ENCODE measurements around the gene CREB3L2.

Gene CREB3L2

GRCh38 chr7:137903382-137904169 is 98.3 kb downstream of the CREB3L2 start:
- DNase-seq: peak; percentile 77 to 88
- TF ChIP-seq GATA1 (IDR thresholded peaks at IDR 0.05; ENCODE audit: low read depth, low read length) (no peak), POLR2A (IDR thresholded peaks at IDR 0.05; ENCODE audit: low read length) (no peak)

GRCh38 chr7:137900137-137900536 is 101.7 kb downstream of the CREB3L2 start:
- TF ChIP-seq POLR2A (IDR thresholded peaks at IDR 0.05; ENCODE audit: low read length) (no peak), GATA1 (IDR thresholded peaks at IDR 0.05; ENCODE audit: low read depth, low read length) (no peak)

DNA sequence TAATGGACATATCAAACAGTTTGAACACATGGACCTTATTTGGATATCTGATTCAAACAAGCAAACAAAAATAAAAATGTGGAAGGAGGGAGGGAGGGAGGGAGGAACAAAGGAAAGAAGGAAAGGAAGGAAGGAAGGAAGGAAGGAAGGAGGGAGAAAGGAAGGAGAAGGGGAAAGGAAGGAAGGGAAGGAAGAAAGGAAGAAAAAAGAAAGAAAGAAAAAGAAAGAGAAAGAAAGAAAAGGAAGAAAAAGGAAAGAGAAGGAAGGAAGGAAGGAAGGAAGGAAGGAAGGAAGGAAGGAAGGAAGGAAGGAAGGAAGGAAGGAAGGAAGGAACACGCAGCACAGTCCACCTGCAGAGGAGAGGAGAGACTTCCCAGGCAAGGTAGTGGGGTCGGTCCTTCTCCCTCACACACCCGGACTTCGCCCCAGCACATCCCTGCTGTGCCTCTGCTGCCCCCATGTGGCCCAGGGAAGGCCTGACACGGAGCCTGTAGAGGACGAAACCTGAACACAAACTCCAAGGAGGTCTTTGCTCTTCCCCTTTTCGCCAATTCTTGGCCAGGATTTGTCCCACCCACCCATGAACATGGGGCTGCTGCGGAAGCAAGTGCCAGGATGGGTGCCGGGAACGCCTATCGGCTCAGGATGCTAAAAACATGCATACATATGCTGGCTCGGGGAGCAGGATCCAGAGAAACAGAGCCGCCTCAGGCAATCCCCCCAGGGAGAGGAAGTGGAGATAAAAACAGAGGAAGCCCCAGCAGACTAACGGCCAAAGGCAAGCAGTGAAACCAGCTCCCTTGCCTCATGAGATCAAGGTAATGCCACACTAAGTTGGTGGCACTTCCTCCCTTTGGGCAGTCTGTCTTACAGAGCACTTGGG is 102.8 kb downstream of the CREB3L2 start:
- peak; percentile 80 to 87 for DNase-seq
- TF ChIP-seq GATA1 (IDR thresholded peaks at IDR 0.05; ENCODE audit: low read depth, low read length) (no peak), POLR2A (IDR thresholded peaks at IDR 0.05; ENCODE audit: low read length) (no peak)

More at GRCh38 chr7:137900137-137900536, 101.7 kb downstream of the CREB3L2 start:
- DNase-seq: no peak

DNA sequence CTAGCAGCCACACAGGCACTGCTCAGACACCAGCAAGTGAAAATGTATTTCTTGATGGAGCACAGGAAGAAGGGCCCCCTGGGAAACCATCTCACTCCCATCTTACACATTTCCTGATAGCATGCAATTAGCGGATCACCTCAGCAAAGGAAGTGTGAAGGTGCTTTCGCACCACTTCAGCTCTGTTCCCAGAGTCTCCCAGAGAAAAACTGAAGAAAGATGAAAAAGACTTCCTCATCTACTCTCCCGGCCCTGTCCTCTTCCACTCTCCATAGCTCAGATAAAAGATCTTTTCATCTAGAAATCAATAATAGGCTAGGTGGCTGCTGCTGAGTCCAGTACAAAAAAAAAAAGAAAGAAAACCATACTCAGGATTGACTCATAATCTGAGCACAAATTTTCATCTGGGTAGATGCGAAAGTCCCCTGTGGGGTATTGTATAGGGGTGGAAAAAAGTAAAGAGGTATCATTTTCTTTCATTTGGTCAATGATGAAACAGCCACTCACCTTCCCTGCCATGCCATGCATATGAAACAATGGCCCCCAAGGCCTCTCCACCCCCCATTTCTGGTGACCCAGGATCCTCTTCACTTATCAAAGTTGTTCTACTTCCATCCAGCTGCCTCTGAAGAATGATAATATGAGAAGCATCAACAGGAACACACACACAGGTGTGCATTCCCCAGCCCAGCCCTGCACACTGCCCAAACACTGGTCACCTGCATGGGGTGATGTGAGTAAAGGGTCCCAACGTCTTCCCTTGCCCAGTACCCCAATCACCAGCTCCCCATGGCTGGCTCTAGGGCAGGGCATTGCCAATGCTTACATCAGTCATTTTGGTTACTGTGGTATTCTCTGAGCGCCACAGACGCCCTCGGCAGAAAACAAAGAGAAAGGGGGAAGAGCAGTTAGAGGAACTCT is 106.3 kb downstream of the CREB3L2 start:
- no peak for TF ChIP-seq POLR2A (IDR thresholded peaks at IDR 0.05; ENCODE audit: low read length)
- no peak for TF ChIP-seq GATA1 (IDR thresholded peaks at IDR 0.05; ENCODE audit: low read depth, low read length)
- no peak for DNase-seq

- no peak for TF ChIP-seq GATA1 (IDR thresholded peaks at IDR 0.05; ENCODE audit: low read depth, low read length)
- TF ChIP-seq POLR2A (IDR thresholded peaks at IDR 0.05; ENCODE audit: low read length): no peak
Observed at GRCh38 chr7:137893143-137893742, 108.6 kb downstream of the CREB3L2 start.

DNA sequence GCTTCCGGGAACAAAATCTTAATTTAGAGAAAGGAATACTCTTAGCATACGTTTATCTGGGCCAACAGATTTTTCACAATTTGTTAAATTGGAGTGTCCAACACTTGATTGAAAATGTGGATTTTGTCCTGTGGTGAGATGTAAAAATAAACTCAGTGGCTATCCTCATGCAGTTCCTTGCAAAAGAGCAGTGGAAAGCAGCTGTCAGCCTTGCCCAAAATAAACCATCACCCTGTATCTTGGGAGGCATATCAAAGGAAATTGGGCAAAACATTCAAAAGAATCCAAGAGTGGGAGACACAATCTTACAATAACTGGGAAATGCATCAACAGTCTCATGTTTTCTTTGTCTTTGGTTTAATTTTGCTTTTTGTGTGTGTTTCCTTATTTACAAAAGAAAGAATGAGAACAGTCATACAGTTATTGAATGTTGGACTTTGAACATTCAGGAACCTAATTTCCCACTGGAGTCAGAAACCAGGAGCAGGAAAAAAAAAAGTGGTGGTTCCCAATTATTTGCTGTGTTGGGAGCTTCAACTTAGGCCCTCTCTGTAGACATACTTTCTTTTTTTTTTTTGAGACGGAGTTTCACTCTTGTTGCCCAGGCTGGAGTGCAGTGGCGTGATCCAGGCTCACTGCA is 110.8 kb downstream of the CREB3L2 start:
- TF ChIP-seq GATA1 (IDR thresholded peaks at IDR 0.05; ENCODE audit: low read depth, low read length) (no peak), POLR2A (IDR thresholded peaks at IDR 0.05; ENCODE audit: low read length) (no peak)

More at GRCh38 chr7:137893143-137893742, 108.6 kb downstream of the CREB3L2 start:
- no peak for DNase-seq

DNA sequence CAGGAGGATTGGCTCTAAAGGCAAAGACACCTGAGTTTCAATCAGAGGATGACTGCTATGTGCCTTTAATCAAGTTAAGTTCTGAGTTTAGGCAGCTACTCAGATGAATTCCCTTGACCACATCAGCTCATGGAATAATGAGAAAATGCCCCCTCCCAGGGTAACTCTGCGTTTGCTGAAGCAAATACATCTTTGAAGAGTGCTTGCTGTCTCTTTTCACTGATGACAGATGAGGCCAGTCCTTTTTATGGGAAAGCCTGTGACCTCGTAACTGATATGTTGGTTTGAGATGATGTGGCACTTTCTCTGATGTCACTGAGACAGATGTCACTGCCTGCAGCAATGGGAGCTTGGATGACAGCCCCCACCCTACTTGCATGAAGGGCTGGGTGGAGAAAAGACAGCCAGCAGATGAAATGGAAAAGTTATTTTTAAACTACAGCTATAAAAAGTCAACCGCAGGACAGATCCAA is 111.4 kb downstream of the CREB3L2 start:
- TF ChIP-seq POLR2A (IDR thresholded peaks at IDR 0.05; ENCODE audit: low read length) (no peak), GATA1 (IDR thresholded peaks at IDR 0.05; ENCODE audit: low read depth, low read length) (no peak)
- peak; percentile 37 to 70 for DNase-seq

More for the DNA sequence above, 110.8 kb downstream of the CREB3L2 start:
- DNase-seq: no peak

DNA sequence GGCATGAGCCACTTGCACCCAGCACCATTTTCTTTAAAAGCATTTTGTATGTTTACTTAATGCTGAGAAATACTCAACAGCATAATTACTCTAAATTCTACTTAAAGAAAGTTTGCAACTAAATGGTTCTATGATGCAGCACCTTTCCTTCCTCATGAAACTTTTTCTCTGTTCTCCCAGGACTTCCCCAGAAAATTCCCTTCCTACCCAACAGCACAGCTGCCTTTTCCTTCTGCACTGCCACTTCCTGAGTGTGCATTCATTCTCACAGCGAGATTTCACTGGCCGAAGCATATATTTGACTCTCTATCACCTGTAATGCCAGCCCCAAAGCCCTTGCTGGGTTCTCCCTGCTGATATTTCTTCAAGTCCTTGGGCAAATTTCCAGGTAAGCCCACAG is 113.6 kb downstream of the CREB3L2 start:
- TF ChIP-seq GATA1 (IDR thresholded peaks at IDR 0.05; ENCODE audit: low read depth, low read length) (no peak), POLR2A (IDR thresholded peaks at IDR 0.05; ENCODE audit: low read length) (no peak)

DNA sequence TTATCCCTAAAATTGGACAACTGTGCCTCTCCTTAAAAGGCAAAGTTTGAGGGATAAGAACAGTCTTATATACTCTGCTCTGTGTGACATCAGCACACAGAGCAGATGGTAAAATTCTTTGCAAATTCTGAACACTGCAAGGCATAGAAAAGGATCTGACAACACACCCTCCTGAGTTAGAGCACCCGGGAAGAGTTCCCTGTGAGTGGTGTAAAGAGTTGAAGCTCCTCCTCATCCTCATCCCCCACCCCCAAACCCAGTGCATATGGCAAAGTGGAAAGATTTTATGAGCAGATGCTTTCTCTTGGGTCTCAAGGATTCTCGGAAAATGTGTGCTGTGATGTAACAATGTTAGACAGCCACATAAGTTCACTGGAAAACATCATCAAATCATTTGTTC is 115.1 kb downstream of the CREB3L2 start:
- no peak for DNase-seq
- TF ChIP-seq POLR2A (IDR thresholded peaks at IDR 0.05; ENCODE audit: low read length): no peak
- no peak for TF ChIP-seq GATA1 (IDR thresholded peaks at IDR 0.05; ENCODE audit: low read depth, low read length)

More for the DNA sequence above, 113.6 kb downstream of the CREB3L2 start:
- DNase-seq: no peak

GRCh38 chr7:137886281-137886680 is 115.6 kb downstream of the CREB3L2 start:
- TF ChIP-seq POLR2A (IDR thresholded peaks at IDR 0.05; ENCODE audit: low read length) (no peak), GATA1 (IDR thresholded peaks at IDR 0.05; ENCODE audit: low read depth, low read length) (no peak)
- no peak for DNase-seq

DNA sequence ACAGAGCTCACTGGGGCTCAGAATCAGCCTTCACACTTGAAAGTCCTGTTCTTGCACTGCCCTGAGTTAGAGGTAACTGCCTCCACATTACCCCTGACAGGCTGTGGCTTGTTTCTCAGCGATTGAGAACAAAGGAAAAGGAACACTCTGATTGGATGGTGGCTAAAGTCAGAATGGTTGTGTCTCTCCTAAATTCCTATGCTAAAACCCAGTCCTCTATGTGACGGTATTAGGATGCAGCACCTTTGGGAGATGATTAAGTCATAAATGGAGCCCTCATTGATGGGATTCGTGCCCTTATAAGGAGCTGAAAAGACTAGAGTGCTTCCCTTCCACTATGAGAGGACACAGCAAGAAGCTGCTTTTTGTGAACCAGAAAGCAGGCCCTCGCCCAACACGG is 116.2 kb downstream of the CREB3L2 start:
- DNase-seq: no peak

DNA sequence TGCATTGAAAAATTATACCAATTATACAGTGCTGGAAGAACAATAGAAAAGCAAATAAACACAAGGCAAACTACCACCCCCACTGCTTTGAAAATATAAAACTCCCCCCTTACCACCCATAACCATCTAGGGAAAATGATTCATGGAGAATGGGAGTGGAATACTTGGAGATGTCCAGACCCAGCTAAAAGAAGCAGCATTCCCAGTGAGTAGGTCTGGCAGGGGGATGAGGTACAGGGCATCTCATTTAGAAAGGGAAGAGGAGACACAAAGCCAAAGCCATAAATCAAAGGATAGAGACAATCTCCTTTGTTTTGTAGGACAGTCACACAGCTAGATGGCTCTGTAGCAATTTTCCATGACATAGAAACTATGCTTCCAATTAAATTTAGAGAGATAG is 119.1 kb downstream of the CREB3L2 start:
- TF ChIP-seq POLR2A (IDR thresholded peaks at IDR 0.05; ENCODE audit: low read length): no peak
- TF ChIP-seq GATA1 (IDR thresholded peaks at IDR 0.05; ENCODE audit: low read depth, low read length): no peak
- no peak for DNase-seq

More for the DNA sequence above, 116.2 kb downstream of the CREB3L2 start:
- TF ChIP-seq POLR2A (IDR thresholded peaks at IDR 0.05; ENCODE audit: low read length) (no peak), GATA1 (IDR thresholded peaks at IDR 0.05; ENCODE audit: low read depth, low read length) (no peak)
